Endothelial cell (in vitro differentiated cells): ENCODE data around the gene RHO. TPM values are rescaled to one million over a fixed set of nuclear protein-coding genes. Genes with fewer than 3 reads are reported as not detected.

ENCODE experiments used
- DNase-seq: peaks from one replicate; pipeline ENCODE4 v3.0.0; 2021; ENCODE audit warnings: low spot score
- H3K27ac Mint-ChIP-seq: one replicate; pipeline ENCODE4 v1.8.0; 2021; ENCODE audit warnings: mixed read lengths, inconsistent platforms; ENCODE audit not compliant: unreplicated experiment
- H3K27me3 Mint-ChIP-seq: one replicate; pipeline ENCODE4 v1.8.0; 2021; ENCODE audit warnings: mild to moderate bottlenecking, moderate library complexity, mixed read lengths, inconsistent platforms; ENCODE audit not compliant: unreplicated experiment
- H3K36me3 Mint-ChIP-seq: one replicate; pipeline ENCODE4 v1.8.0; 2021; ENCODE audit warnings: mild to moderate bottlenecking, low read depth, mixed read lengths, inconsistent platforms; ENCODE audit not compliant: unreplicated experiment
- H3K4me1 Mint-ChIP-seq: one replicate; pipeline ENCODE4 v1.8.0; 2021; ENCODE audit warnings: mild to moderate bottlenecking, mixed read lengths, inconsistent platforms; ENCODE audit not compliant: unreplicated experiment
- H3K4me3 Mint-ChIP-seq: one replicate; pipeline ENCODE4 v1.8.0; 2021; ENCODE audit warnings: mild to moderate bottlenecking, mixed read lengths, inconsistent platforms; ENCODE audit not compliant: unreplicated experiment
- H3K9me3 Mint-ChIP-seq: one replicate; pipeline ENCODE4 v1.8.0; 2021; ENCODE audit warnings: mixed read lengths, inconsistent platforms; ENCODE audit not compliant: unreplicated experiment
- CTCF ChIP-seq: fragments of 200-600 bp; sonication (generic); IDR thresholded peaks from one replicate; pipeline ENCODE4 v1.5.0; 2021; ENCODE audit warnings: antibody characterized with exemption; ENCODE audit not compliant: unreplicated experiment
- total RNA-seq: library from RNA; stranded (reverse); fragmentation: NEBNext Ultra II Directional; extraction: Animal tissue kit (Norgen Biotek cat#: 25700); gene quantifications from one replicate; pipeline ENCODE4 v1.2.1, GENCODE V29; 2021; ENCODE audit not compliant: unreplicated experiment

RHO gene
- total RNA-seq, 1 donor from 2014 or later, result not detected

- peaks cover 33% of the 10 kb centered on the region for H3K36me3 Mint-ChIP-seq
- H3K4me1 Mint-ChIP-seq, result peaks cover 20% of the 10 kb centered on the region
- no peaks in the 10 kb centered on the region for H3K9me3 Mint-ChIP-seq
- no peak overlapping the region for H3K27ac Mint-ChIP-seq
- TF ChIP-seq CTCF, result no peak
- H3K4me3 Mint-ChIP-seq, result no peak overlapping the region
- DNase-seq, result no peak
- peaks cover 30% of the 10 kb centered on the region for H3K27me3 Mint-ChIP-seq
These were observed 10.9 kb upstream of the RHO start for GRCh38 chr3:129517516-129517915.

DNA sequence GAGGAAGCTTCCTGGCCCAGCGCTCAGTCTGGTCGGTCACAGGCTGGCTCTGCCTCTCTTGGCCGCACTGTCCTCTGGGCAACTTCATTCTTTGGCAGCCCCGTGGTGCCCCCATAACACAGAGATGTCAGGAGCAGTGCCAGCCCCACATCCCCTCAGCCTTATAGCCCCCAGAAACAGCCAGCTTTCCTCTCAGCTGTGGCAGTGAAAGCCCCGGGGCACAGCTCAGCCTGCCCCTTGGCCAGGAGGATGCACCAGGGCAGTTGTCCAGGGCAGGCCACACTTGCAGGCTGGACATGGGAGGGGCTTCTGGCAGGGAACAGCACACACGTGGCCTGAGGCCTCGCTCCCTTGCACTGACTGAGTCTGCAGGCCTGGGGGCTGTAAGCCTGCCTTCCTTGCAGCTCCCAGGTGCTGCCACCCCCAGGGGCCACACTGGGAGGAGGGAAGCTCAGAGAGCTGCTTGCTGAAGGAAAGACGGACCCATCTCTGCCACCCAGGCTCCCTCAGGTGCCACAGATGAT, 10.3 kb upstream of the RHO start:
- H3K27me3 Mint-ChIP-seq, result peaks cover 34% of the 10 kb centered on the region
- H3K36me3 Mint-ChIP-seq, result peaks cover 30% of the 10 kb centered on the region
- H3K27ac Mint-ChIP-seq, result no peak overlapping the region
- no peak overlapping the region for H3K4me3 Mint-ChIP-seq
- no peaks in the 10 kb centered on the region for H3K9me3 Mint-ChIP-seq
- DNase-seq, result no peak
- peaks cover 20% of the 10 kb centered on the region for H3K4me1 Mint-ChIP-seq
- no peak for TF ChIP-seq CTCF

- peaks cover 20% of the 10 kb centered on the region for H3K4me1 Mint-ChIP-seq
- DNase-seq, result no peak
- no peak overlapping the region for H3K4me3 Mint-ChIP-seq
- TF ChIP-seq CTCF, result no peak
- H3K27ac Mint-ChIP-seq, result peak overlapping the region; percentile 36
- no peaks in the 10 kb centered on the region for H3K9me3 Mint-ChIP-seq
- peaks cover 28% of the 10 kb centered on the region for H3K36me3 Mint-ChIP-seq
- peaks cover 35% of the 10 kb centered on the region for H3K27me3 Mint-ChIP-seq
These were observed 9.9 kb upstream of the RHO start for GRCh38 chr3:129518581-129518980.

DNA sequence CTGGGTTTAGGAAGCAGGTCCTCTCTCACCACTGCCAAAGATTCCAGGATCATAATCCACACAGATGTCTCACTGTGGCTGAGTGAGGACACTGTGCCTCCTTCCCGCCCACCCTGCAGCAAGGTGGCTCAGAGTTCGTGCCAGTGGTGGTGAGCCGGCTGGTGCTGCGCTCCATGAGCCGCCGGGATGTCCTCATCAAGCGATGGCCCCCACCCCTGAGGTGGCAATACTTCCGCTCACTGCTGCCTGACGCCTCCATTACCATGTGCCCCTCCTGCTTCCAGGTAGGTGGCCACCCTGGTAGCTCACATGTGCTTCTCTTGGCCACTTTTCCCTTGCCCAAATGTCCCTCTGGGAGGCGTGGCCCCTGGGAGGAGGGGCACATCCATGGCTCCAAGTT, 9.0 kb upstream of the RHO start:
- no peak for DNase-seq
- TF ChIP-seq CTCF, result no peak
- Mint-ChIP-seq H3K4me3 (no peak overlapping the region), H3K27me3 (peaks cover 32% of the 10 kb centered on the region), H3K4me1 (peaks cover 20% of the 10 kb centered on the region), H3K9me3 (no peaks in the 10 kb centered on the region), H3K36me3 (peaks cover 28% of the 10 kb centered on the region), H3K27ac (no peak overlapping the region)

GRCh38 chr3:129519896-129520715, 8.3 kb upstream of the RHO start:
- DNase-seq, result no peak
- no peak for TF ChIP-seq CTCF
- Mint-ChIP-seq H3K36me3 (peaks cover 28% of the 10 kb centered on the region), H3K4me1 (peaks cover 20% of the 10 kb centered on the region), H3K4me3 (peak overlapping the region; percentile 10), H3K27ac (peak overlapping the region; percentile 5), H3K27me3 (peaks cover 29% of the 10 kb centered on the region), H3K9me3 (no peaks in the 10 kb centered on the region)
